Activated CD4-positive, alpha-beta T cell treated with anti-CD3 and anti-CD28 coated beads, Interleukin-2, amount 50 U/mL, for 4 hours (primary cell): ENCODE measurements around the gene TGM1.

Experiments used
- DNase-seq, 2 experiments: peaks; one replicate each; pipeline ENCODE4 v3.0.0-alpha.2; 2020

TGM1 gene

GRCh38 chr14:24269910-24270536, 7.0 kb upstream of the TGM1 start:
- DNase-seq: no peak

DNA sequence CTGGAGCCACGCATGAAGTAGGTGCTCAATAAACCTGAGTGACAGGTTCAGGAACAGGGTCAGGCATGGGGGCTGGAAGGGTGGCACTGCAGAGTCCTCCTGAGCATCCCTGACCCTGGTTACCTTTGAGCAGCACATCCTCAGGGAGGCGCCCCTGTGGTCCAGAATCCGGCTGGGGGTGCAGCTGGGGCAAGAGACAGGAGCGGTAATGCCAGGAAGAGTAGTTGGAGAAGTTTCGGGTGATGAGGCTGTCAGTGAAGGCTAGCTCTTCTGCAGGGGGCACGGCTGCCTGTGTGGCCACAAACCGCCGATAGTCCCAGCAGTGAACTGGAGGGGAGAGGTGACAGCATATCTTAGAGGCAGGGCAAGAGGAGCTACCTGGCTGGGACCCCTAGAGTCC, 6.4 kb upstream of the TGM1 start:
- DNase-seq: no peak

- DNase-seq: no peak
Observed at GRCh38 chr14:24268225-24268624, 5.2 kb upstream of the TGM1 start.

DNA sequence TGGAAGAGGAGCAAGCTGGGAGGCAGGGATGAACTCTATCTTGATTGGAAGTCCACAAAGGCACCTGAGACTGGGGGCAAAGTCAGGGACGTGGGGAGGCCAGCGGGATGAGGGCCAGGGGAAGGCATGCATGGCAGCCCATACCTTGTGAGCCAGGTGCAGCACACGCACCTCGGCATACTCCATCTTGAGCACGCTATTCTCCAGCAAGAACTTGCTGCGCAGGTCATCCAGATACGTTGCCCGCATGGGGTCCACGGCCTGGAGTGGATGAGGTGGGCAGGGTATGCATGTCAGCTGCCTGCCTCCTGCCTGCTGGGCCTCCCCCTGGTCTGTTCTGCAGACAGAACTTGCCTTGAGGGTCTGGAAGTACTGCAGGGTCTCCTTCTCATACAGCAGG, 4.5 kb upstream of the TGM1 start:
- no peak for DNase-seq

DNA sequence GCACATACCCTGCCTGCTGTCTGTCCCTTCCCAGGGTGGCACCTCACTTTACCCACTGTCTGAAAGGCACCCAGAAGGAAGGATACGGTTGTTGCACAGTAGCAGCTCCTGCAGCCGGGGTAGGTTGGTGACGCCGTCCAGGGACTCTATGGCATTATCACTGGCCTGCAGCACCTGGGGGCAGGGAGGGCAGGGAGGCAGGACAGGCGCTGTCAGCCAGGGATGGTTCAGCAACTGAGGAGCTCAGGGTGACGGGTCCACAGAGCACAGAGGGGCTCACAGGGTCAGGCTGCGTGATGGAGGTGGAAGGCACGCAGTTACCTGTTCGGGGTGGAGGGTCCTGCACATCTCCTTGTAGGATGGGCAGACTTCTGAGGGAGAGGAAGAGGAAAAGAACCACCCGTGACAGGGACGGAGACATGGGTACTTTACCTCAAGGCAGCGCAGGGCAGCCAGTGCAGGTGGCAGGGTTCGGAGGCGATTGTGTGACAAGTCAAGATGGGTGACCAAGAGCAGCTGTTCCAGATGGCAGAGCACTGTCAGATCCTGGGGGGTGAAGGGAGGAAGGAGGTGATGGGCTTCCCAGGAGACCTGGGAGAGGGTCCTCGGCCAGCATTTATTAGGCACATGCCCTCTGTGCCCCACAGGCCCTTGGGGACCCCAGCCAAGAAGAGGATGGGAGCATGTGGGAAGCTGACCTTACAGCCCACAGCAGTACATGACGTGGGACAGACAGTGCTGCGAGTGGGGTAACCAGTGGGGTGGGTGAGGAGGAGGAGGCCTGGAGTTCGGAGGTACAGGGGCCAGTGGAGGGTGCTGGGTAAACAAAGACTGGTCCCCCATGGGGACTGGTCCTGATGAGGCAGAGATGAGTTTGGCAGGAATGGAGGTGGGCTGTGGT, 3.6 kb upstream of the TGM1 start:
- DNase-seq: no peak

GRCh38 chr14:24264298-24264697, 1.3 kb upstream of the TGM1 start:
- DNase-seq: no peak

DNA sequence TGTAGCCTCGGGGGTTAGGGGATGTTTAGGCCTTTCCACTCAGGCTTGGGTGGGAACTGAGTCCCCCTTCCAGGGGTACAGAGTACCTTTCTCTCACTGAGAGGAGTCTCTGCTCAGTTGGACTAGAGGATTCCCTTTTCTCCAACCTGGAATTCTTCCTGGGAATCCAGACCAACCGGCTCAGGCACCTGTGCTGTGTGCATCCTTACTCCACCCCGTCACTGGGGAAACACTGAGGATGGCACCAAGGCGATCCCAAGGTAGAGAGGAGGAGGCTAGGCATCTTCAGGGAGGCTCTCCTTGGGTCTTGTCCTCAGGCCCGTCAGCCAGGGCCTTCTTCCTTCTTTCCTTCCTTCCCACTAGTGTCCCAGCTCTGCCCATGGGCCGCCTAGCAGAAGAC, 871 bp upstream of the TGM1 start:
- DNase-seq: no peak

DNA sequence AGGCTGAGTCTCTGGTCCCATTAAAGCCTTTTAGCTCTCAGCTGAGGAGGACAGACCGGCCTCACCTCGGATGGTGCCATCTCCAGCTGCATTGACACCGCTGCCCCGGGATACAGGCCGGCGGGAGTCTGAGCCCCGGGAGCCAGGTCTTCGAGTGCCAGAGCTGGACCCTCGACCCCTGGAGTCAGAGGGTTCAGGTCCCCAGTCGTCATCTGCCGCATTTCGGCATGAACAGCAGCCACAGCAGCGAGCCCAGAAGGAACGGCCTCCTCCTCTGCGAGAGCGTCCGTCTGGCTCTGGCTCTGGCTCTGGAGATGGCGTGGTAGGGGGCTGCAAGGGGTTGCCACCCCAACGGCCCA, 1.0 kb downstream of the TGM1 start:
- DNase-seq: no peak

DNA sequence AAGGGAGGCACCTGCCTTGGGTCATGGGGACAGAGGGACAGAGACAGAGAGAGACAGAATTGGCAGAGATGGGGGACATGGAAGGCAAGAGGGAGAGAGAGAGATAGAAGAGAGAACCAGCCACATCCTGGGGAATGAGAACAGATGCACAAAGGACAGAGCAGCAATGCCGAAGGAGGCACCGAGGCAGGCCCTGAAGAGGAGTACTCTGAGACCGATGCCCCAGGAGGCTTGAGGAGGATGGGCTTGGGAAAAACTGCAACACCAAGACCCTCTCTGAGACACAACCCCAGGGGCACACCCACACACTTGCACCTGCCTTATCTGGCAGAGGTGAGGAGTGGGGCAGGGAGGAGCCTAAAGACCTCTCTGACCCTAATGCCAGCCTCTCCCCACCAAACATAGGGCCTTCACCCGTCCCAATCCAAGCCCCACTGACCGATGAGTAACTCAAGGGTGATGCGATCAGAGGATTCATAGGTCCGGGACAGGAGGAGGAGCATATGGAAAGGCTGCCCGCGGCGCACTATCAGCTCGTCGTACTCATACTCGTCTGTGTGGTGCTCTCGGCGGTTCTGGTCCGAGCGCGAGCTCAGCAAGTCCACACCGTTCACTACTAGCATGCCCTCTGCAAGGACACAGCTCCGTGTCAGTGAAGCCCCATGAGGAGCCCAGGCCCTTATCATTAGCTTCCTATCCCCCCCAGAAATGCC, 1.6 kb downstream of the TGM1 start:
- DNase-seq: no peak

- no peak for DNase-seq
Observed at GRCh38 chr14:24260780-24261157, 2.2 kb downstream of the TGM1 start.

DNA sequence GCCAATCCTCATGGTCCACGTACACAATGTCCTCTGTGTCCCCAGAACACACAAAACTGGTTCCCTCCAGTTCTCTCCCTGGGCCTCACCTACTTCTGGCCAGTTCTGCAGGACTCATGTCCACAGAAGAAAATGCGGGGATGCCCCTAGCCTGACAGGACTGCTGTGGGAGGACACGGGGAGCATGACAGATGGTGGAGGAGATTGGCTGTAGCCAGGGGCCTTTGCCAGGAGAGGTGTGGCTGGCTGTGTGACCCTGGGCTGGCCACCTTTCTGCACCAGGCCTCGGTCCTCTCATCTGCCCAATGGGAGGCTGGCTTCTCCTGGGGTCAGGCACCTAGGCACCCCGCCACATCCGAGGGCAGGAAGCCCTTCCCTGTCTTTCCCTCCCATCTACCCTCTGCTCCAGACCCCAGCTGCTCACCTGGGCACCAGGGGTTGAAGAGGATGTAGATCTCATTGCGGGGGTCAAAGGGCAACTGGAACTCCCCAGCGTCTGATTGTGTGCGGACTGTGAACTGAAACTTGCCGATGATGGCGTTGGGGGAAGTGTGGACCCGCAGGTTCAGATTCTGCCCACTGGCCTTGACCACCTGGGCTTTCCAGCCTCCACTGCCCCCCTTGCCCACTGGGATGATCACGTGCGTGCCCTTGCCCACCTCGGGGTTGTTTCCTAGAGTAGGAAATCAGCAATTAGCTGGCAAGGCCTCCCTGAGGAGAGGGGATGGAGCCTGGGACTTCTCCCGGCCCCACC, 2.8 kb downstream of the TGM1 start:
- no peak for DNase-seq

DNA sequence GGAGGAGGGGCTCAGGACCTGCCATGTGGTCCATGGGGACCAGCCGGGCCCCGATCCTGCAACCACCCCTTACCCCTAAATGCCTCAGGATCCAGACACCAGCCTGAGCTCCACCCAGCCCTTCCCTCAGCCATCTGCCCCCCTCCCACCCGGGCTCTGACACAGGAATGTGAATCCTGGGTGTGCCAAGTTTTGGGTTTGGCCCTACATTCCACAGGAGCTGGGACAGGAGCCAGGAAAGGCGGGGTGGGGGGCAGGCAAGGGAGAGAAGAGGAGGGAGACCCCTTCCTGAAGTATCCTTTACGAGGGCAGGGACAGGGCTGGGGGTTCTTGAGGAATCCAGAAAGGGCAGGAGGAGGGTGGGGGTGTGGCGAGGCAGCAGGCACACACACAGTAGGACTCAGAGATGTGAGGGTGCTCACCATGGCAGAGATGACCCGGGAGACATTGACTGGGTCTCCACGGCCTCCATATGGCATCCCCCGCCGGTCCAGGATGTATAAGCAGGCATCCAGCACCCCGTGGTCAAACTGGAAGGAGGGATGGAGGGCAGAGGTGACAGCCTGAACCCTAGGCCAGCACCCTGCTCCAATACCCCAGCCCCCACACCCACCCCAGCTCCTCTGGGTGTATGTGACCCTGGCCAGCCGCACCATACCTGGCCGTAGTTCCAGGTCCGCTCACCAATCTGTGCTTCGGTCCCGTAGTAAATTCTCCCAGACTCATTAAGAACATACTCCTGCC, 3.5 kb downstream of the TGM1 start:
- no peak for DNase-seq

GRCh38 chr14:24258548-24259265, 4.3 kb downstream of the TGM1 start:
- DNase-seq: no peak

GRCh38 chr14:24258119-24258518, 4.9 kb downstream of the TGM1 start:
- no peak for DNase-seq

GRCh38 chr14:24256960-24257359, 6.0 kb downstream of the TGM1 start:
- no peak for DNase-seq

DNA sequence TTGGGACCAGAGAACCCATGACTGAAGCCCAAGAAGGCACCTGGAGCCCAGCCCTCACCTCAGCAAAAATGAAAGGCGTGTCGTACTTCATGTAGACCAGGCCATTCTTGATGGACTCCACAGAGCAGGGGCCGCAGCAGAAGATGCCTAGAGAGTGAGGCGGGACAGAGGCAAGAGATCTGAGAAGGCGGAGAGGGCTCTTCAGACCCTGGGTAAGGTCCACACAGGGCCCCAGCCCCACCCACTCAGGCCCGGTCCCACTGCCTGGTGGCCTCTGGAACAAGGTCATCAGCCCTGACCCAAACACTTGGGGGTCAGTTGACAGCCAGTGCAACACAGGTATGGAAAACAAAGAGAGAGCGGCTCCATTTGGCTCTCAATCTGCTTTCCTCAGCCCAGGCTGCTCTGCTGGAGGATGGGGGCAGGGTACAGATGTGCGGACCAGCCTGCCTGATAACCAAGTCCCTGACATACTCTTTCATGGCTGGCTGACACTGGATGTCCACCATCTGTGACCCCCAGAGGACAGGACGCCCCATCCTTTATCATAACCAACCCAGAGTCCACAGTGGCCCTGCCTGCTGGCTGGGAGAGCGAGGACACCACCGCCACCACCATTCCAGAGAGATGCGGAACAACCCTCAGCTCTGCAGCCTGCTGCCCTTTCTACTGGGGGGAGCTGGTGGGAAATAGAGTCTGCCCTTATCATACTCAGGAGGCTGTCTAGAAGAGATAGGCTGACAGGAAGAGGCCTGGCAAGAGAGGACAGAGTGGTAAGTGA, 6.9 kb downstream of the TGM1 start:
- DNase-seq: no peak

GRCh38 chr14:24255438-24255837, 7.5 kb downstream of the TGM1 start:
- DNase-seq: no peak

DNA sequence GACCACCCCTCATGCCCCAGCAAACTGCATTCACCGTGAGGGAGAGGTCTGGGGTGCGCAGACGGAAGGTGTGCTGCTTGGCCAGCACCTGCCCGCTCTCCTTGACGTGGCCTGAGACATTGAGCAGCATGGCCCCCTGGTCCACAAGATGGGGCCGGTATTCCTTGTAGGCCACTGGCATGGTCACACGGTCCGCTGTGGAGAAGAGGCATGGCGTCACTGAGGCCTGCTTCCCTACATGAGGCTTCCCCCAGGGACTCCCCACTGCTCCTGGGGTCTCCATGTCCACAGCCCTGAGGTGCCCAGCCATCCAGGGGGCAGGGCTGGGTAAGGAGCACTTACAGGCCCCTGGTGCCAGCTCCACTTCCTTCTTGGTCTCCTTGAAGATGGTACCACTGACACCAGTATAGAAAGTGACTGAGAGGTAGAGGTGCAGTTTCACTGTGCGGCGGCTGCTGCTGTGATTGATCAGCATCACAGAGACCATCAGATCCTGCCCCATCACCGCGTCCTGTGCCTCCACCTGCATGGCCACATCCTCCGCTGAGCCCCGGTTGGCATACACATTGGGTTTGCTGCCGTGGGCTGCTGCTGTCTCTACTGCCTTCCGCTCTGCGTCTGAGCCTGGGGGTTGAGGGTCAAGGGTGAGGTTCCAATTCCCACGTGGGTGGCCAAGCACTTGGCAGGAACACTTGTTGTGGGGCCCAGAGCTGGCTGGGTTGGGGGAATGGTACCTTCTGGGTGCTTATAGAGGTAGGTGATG, 8.2 kb downstream of the TGM1 start:
- no peak for DNase-seq

DNA sequence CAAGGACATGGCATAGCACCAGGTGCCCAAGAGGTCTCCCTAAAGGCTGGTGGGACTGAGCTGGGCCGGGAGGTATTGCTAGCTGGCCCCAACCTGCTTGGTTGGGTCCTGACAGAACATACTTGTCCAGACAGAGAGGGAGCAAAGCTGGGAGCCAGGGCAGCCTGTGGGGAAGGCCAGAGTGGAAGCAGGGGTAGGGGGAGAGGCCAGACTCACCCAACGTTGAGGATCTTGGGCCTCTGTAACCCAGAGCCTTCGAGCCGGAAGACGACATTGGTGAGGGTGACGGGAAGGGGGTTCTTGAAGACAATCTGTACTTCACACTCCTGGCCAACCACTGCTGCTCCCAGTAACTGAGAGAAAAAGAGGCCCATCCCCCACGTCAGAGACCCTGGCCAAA, 9.0 kb downstream of the TGM1 start:
- no peak for DNase-seq
